Stimulated activated naive B cell treated with anti-CD40 and anti-IgM and Interleukin-4, amounts not matched to agents 10 μg/mL and 1 μg/mL and 100 μg/mL, for 72 hours (primary cell): ENCODE data around the gene CTIF.

Experiments
- ATAC-seq, 2 donors: fragments of 150-1000 bp; cut with Tn5 transposase; replicated peaks; 2 replicates each; pipeline ENCODE4 v1.10.0; 2021; ENCODE audit warnings: moderate library complexity in 1 of 2
- DNase-seq: peaks from one replicate; pipeline ENCODE4 v3.0.0; 2021
- H3K27ac Mint-ChIP-seq: one replicate; pipeline ENCODE4 v1.8.0; 2022; ENCODE audit warnings: mild to moderate bottlenecking, mixed read lengths
- H3K27me3 Mint-ChIP-seq, 2 donors: one replicate each; pipeline ENCODE4 v1.8.0; 2022; ENCODE audit warnings: mixed read lengths in 2 of 2
- H3K36me3 Mint-ChIP-seq, 2 donors: one replicate each; pipeline ENCODE4 v1.8.0; 2022; ENCODE audit warnings: mixed read lengths in 2 of 2, mild to moderate bottlenecking in 1 of 2
- H3K4me1 Mint-ChIP-seq, 2 donors: one replicate each; pipeline ENCODE4 v1.8.0; 2022; ENCODE audit warnings: mixed read lengths in 2 of 2, mild to moderate bottlenecking in 1 of 2
- H3K4me3 Mint-ChIP-seq, 2 donors: one replicate each; pipeline ENCODE4 v1.8.0; 2022; ENCODE audit warnings: mild to moderate bottlenecking in 2 of 2, mixed read lengths in 2 of 2, moderate library complexity in 1 of 2
- H3K9me3 Mint-ChIP-seq, 2 donors: one replicate each; pipeline ENCODE4 v1.8.0; 2022; ENCODE audit warnings: mixed read lengths in 2 of 2, mild to moderate bottlenecking in 1 of 2

Gene CTIF

DNA sequence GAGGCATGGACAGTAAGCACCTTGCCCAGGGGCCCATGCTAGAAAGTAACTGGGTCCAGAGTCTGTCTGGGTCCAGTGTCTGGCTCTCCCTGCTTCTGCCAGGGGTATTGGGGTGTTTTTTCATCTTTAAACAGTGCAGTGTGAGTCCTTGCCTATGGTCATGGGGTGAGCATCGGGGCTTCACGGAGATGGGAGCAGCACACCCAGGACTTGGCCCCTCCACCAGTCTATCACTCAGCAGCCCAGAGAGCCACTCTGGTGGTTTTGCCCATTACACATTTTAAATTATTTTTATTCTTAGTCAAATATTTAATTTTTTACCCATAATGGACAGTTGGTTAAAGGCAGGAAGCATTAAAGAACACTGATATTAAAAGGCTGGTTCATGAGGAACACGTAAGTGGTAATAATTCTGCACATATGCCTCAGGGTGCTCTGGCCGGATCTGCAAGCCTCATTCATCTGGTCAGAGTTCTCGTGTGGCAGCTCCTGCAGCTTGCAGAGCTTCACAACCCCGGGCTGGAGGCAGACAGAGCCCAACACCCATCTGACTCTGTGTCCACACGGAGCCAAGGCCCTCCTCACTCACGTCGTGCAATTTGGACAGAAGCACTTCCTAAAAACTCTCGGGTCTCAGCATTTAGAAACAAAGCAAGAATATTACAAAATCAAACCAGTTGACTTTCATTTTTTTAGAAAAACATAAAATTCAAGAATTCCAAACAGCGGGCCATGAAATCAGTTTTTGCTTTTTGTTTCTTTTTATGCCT, 204.1 kb downstream of the CTIF start:
- no peak for DNase-seq
- H3K9me3 Mint-ChIP-seq, result no peaks in the 10 kb centered on the region
- no peak for ATAC-seq
- H3K4me3 Mint-ChIP-seq, result no peak overlapping the region
- H3K27me3 Mint-ChIP-seq, result no peaks in the 10 kb centered on the region
- H3K36me3 Mint-ChIP-seq, result no peaks in the 10 kb centered on the region
- H3K27ac Mint-ChIP-seq, result no peak overlapping the region
- H3K4me1 Mint-ChIP-seq, result no peaks in the 10 kb centered on the region

DNA sequence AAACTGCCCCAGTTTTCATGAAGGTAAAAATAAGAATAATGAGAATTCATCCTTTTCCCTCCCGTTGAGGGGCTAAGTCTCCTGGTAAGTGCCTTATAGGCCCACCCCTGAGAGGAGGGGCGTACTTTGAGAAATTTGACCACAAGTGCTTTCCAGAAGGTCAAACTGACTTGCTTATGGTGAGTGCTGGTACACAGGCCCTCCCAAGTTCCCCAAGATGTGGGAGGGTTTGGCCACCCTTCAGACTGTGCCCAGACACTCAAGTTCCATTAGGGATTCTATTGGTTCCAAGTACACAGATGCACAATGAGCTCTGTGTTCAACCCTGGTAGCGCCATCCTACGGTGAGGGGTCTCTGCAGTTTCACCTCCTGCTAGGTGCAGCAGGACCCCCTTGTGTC, 205.1 kb downstream of the CTIF start:
- DNase-seq (no peak), ATAC-seq (no peak)
- no peaks in the 10 kb centered on the region for H3K4me1 Mint-ChIP-seq
- H3K4me3 Mint-ChIP-seq, result no peak overlapping the region
- H3K27ac Mint-ChIP-seq, result no peak overlapping the region
- no peaks in the 10 kb centered on the region for H3K9me3 Mint-ChIP-seq
- H3K36me3 Mint-ChIP-seq, result no peaks in the 10 kb centered on the region
- no peaks in the 10 kb centered on the region for H3K27me3 Mint-ChIP-seq

DNA sequence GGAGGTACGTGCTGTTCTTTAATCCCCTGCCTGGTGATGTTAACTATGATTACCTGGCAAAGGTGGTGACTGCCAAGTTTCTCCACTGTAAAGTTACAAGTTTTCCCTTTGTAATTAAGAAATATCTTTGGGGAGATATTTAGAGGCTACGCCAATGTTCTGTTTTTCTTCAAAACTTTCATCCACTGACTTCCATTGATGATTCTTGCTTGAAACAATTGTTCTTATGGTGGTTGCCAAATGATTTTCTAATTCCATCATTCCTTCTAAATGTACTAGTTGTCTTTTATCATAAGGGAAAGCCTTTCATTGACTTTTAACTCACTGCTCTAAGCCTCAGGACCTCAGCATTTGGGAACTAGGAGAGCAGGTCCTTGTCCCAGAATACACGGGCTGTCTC, 206.5 kb downstream of the CTIF start:
- H3K27me3 Mint-ChIP-seq, result no peaks in the 10 kb centered on the region
- DNase-seq (no peak), ATAC-seq (no peak)
- H3K36me3 Mint-ChIP-seq, result no peaks in the 10 kb centered on the region
- no peak overlapping the region for H3K27ac Mint-ChIP-seq
- no peaks in the 10 kb centered on the region for H3K4me1 Mint-ChIP-seq
- no peak overlapping the region for H3K4me3 Mint-ChIP-seq
- H3K9me3 Mint-ChIP-seq, result no peaks in the 10 kb centered on the region

DNA sequence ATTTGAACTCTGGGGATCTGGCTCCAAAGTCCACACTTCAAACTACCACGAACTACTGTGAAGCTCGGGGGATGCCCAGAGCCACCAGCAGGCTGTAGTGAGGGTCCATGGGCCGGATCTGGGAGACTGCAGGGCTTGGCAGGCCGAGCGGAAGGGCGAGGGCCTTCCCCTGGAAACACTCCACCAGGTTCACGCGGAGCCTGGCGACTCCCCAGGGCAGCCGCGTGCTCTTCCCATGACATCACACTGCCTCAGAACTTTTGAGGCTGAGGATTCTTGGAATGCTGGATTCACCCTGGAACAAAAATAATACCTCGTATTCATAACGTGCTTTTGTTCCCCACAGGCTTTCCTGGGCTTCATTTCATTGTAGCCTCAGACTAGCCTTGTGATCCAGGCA, 210.9 kb downstream of the CTIF start:
- Mint-ChIP-seq H3K27ac (no peak overlapping the region), H3K36me3 (peaks cover 0 to 2% of the 10 kb centered on the region in 2 donors), H3K27me3 (no peaks in the 10 kb centered on the region), H3K4me1 (peaks cover 11 to 18% of the 10 kb centered on the region in 2 donors), H3K4me3 (no peak overlapping the region), H3K9me3 (no peaks in the 10 kb centered on the region)
- DNase-seq (no peak), ATAC-seq (no peak)

DNA sequence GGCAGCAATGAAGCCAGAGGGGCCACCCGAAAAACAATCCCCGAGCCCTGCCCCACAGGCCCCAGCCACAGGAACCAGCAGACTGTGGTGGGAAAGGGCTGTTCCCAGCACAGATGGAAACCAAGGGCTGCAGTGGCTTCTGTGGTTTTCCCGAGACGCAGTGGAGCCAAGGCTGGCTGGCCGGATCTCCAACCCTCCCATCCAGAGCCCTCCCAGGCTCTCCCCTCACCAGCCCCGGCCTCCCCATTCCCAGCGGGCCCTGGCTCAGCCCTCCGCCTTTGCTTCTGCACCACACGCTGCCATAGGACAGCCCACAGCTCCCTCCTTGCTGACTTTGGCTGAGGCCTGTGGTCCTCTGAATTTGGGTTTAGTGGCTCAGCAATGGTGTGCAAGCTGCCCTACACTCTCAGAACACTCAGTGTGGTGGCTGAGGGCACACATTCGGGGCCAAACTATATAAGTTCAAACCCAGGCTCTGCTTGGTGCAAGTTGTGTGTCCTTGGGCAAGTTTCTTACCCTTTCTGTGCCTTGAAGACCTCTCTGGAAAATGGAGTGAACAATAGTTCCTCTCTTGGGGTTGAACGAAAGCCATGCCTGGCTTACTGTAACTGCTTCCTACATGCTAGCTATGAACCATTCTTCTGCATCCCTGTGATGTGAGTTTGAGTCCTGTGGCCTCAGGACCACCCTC, 211.8 kb downstream of the CTIF start:
- ATAC-seq (no peak), DNase-seq (no peak)
- H3K27ac Mint-ChIP-seq, result no peak overlapping the region
- no peaks in the 10 kb centered on the region for H3K9me3 Mint-ChIP-seq
- no peaks in the 10 kb centered on the region for H3K27me3 Mint-ChIP-seq
- H3K4me3 Mint-ChIP-seq, result no peak overlapping the region
- peaks cover 18 to 27% of the 10 kb centered on the region in 2 donors for H3K4me1 Mint-ChIP-seq
- H3K36me3 Mint-ChIP-seq, result peaks cover 0 to 2% of the 10 kb centered on the region in 2 donors

DNA sequence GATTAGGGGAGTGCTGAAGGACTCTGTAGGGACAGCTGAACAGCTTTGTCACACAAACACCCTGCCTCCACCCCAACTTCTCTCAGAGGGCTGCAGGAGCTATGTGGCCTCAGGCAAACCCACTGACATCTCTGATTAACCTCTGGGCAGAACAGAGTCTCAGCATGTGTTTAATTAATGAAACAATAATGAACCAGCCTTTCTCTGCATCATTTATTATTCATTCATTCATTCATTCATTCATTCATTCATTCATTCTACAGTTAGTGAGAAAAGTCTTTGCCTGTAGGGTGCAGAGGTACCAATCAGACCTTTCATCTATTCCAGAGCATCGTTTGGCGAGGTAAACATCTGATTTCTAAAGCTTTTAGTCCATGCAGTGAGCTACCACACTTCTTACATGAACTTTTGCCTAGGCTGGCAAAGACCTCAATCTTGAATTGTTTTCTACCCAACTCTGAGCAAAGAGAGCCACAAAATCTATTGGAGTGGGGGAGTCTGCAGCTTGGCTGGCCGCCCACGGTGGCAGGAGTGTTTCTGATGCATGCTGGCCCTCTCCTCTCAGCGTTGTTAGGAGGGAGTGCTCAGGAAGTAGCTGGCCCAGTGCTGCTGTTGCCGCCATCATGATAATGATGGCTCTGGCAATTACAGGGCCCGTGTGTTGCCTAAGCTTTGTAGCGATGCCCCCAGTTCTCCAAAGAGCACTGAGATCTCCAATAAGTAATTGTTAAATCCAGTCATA, 213.1 kb downstream of the CTIF start:
- Mint-ChIP-seq H3K27ac (no peak overlapping the region), H3K4me1 (peaks cover 20 to 31% of the 10 kb centered on the region in 2 donors), H3K36me3 (peaks cover 0 to 2% of the 10 kb centered on the region in 2 donors), H3K9me3 (no peaks in the 10 kb centered on the region), H3K27me3 (no peaks in the 10 kb centered on the region), H3K4me3 (no peak overlapping the region)
- no peak for DNase-seq
- no peak for ATAC-seq

DNA sequence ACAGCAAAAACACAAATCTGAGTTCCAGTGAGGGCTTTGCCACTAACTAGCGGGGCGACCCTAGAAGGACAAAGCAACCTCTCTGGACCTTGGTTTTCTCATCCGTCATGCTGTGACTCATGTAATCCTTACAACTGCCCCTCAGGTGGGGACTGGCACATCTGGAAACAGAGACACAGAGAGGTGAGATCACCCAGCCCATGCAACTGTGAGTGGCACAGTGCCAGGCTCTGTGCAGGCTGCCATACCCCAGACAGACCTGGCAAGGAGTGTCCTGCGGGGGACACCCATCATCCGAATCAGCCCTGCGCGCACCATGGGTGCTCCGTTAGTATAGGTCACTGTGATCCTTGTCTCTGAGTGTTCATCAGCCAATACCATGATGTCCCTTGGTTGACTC, 213.6 kb downstream of the CTIF start:
- peaks cover 20 to 31% of the 10 kb centered on the region in 2 donors for H3K4me1 Mint-ChIP-seq
- DNase-seq, result no peak
- H3K27ac Mint-ChIP-seq, result no peak overlapping the region
- no peak overlapping the region for H3K4me3 Mint-ChIP-seq
- peaks cover 0 to 2% of the 10 kb centered on the region in 2 donors for H3K36me3 Mint-ChIP-seq
- H3K9me3 Mint-ChIP-seq, result no peaks in the 10 kb centered on the region
- no peaks in the 10 kb centered on the region for H3K27me3 Mint-ChIP-seq
- ATAC-seq, result no peak

DNA sequence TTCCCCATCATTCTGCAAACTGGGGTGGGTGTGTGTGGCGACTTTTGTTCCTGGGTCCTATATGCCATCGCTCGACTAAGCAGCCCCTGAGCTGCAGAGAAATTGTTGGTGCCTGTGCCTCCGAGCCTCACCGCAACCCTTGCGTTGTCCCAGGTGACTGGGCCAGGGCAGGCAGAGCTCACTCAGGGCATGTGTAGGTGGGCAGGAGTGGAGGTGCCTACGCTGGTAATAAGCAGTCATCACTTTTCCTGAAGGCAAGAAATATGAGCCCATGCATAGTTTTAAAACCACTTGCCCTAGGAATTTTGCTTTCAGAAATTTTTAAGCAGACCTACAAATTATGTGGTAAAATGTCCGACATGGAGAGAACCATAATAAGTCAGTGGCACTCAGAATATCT, 214.1 kb downstream of the CTIF start:
- H3K4me1 Mint-ChIP-seq, result peaks cover 20 to 31% of the 10 kb centered on the region in 2 donors
- H3K4me3 Mint-ChIP-seq, result no peak overlapping the region
- ATAC-seq (no peak), DNase-seq (no peak)
- peaks cover 2 to 3% of the 10 kb centered on the region in 2 donors for H3K36me3 Mint-ChIP-seq
- no peaks in the 10 kb centered on the region for H3K27me3 Mint-ChIP-seq
- no peaks in the 10 kb centered on the region for H3K9me3 Mint-ChIP-seq
- H3K27ac Mint-ChIP-seq, result no peak overlapping the region

DNA sequence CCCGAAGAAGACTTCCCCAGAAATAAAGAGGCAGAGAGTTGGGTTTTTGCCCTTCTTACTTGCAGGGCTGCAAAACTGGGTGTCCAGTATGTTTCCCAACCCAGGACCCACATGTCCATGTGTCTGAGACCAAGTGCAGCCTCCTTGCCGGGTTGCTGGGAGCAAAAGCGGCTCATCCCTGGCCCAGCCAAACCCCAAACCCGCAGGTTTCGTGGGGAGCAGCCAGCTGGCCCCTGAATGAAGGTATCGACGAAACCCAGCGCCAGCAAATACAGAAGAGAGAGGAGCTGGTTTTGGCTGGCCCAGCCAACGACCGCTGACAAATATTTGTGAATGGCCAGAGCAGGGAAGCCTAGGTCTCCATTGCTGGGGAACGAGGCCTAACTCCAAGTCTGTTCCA, 214.9 kb downstream of the CTIF start:
- no peak overlapping the region for H3K4me3 Mint-ChIP-seq
- H3K27me3 Mint-ChIP-seq, result no peaks in the 10 kb centered on the region
- peaks cover 20 to 31% of the 10 kb centered on the region in 2 donors for H3K4me1 Mint-ChIP-seq
- no peak for ATAC-seq
- no peaks in the 10 kb centered on the region for H3K9me3 Mint-ChIP-seq
- peaks cover 4 to 7% of the 10 kb centered on the region in 2 donors for H3K36me3 Mint-ChIP-seq
- DNase-seq, result no peak
- no peak overlapping the region for H3K27ac Mint-ChIP-seq

DNA sequence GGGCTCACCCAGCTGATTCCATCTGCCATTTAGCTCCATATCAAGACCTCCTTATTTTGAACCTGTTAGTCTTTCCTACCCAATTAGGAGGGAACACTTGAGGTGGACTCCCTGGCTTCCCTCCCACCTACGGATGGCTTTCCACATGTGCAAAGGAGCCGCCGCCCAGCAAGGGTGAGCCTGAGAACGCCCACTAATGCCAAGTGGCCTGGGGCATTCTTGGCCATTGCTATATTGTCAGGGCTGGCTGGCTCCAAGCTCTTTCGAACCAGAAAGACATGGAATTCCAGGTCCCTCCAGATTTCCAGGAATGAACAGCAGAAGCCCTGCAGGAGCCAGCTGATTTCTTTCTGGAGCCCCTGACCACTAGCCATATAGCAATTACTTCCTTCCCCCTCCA, 215.7 kb downstream of the CTIF start:
- Mint-ChIP-seq H3K4me1 (peaks cover 20 to 31% of the 10 kb centered on the region in 2 donors), H3K9me3 (no peaks in the 10 kb centered on the region), H3K4me3 (no peak overlapping the region), H3K27me3 (no peaks in the 10 kb centered on the region), H3K27ac (peak overlapping the region; percentile 88), H3K36me3 (peaks cover 4 to 7% of the 10 kb centered on the region in 2 donors)
- DNase-seq (no peak), ATAC-seq (no peak)

DNA sequence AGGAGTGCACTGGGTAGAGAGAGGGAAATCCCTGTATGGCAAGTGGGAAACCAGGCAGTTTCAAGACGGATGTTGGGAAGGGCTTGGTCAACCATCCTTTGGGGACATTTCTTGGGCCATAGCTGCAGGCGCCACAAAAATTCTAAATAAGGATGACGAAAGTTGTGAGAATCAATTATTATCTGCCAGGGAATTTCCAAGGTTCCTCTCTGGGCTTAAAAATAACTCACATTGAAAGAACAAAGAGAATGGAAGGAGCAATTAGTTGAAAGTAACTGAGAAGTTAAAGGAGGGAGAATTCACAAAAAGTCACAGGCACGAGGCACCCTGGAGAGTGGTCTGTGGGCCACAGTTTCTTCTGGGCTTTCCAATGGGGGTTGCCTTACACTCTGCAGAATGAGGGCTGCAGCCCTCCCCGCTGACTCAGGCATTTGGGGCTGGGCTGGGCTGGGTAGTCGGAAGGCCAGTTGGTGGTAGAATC, 216.2 kb downstream of the CTIF start:
- Mint-ChIP-seq H3K4me1 (peaks cover 20 to 31% of the 10 kb centered on the region in 2 donors), H3K27ac (peak overlapping the region; percentile 88), H3K36me3 (peaks cover 4 to 7% of the 10 kb centered on the region in 2 donors), H3K4me3 (peak overlapping the region; percentile 2 to 37), H3K27me3 (no peaks in the 10 kb centered on the region), H3K9me3 (no peaks in the 10 kb centered on the region)
- ATAC-seq, result peak; percentile 67 to 79
- DNase-seq, result peak; percentile 13

DNA sequence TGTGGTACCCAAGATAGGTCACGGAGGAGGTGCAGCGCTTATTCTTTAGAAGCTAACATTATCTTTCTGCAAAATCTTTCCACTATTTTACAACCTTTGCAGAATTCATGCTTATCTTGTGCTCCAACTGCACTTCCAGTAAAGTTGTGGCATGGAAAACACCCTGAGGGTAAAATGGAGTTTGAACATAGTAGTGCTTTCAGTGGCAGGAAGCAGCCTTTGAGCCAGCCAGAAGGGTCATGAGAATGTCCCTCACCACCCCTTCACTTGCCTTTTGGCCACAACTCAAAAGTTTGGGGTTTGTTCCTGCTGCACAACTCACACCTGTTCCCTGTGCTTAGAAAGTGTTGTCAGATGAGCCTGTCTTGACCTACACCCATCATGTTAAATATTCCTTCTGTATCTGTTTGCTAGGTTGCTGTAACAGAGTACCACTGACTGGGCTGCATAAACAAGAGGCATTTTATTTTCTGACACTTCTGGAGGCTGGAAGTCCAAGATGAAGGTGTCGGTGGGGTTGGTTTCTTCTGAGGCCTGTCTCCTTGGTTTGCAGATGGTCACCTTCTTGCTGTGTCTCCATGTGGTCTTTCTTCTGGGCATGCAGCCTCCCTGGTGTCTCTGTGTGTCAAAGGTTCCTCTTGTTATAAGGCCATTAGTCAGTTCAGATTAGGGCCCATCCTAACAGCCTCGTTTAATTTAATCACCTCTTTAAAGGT, 217.8 kb downstream of the CTIF start:
- H3K27ac Mint-ChIP-seq, result no peak overlapping the region
- H3K36me3 Mint-ChIP-seq, result peaks cover 6 to 11% of the 10 kb centered on the region in 2 donors
- no peaks in the 10 kb centered on the region for H3K9me3 Mint-ChIP-seq
- H3K4me1 Mint-ChIP-seq, result peaks cover 14 to 25% of the 10 kb centered on the region in 2 donors
- ATAC-seq, result no peak
- H3K4me3 Mint-ChIP-seq, result no peak overlapping the region
- no peak for DNase-seq
- no peaks in the 10 kb centered on the region for H3K27me3 Mint-ChIP-seq

DNA sequence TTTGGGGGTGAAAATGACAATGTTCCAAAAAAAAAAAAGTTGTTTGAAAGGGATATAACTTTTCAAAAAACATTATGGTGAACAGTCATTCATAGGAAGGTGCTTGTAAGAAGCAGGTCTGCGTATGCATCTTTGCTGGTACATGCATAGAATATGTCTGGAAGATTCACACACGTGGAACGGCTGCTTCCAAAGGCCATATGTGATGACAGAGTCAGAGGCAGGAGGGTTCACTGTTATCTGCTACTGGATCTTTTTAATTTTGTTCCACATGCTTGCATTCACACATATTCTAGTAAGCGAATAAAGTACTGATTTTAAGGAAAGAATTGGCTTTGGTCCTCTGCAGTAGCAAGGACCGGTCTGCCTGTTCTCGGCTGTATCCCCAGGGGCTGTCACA, 218.5 kb downstream of the CTIF start:
- Mint-ChIP-seq H3K27ac (no peak overlapping the region), H3K36me3 (peaks cover 11 to 18% of the 10 kb centered on the region in 2 donors), H3K27me3 (no peaks in the 10 kb centered on the region), H3K9me3 (no peaks in the 10 kb centered on the region), H3K4me3 (no peak overlapping the region), H3K4me1 (peaks cover 14 to 25% of the 10 kb centered on the region in 2 donors)
- DNase-seq (no peak), ATAC-seq (no peak)

DNA sequence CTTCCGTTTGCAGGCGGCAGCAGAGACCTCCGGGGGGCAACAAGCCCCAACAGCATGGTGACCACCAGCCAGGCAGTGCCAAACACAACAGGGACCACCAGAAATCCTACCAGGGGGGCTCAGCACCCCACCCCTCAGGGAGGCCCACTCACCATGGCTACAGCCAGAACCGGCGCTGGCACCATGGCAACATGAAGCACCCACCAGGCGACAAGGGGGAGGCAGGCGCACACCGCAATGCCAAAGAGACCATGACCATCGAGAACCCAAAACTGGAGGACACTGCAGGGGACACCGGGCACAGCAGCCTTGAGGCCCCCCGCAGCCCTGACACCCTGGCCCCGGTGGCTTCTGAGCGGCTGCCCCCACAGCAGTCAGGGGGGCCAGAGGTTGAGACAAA, 219.1 kb downstream of the CTIF start:
- Mint-ChIP-seq H3K4me3 (no peak overlapping the region), H3K4me1 (peaks cover 14 to 25% of the 10 kb centered on the region in 2 donors)

More for the DNA sequence above, 219.1 kb downstream of the CTIF start:
- no peak for DNase-seq
- H3K27me3 Mint-ChIP-seq, result no peaks in the 10 kb centered on the region
- peaks cover 11 to 20% of the 10 kb centered on the region in 2 donors for H3K36me3 Mint-ChIP-seq
- no peak for ATAC-seq
- H3K9me3 Mint-ChIP-seq, result no peaks in the 10 kb centered on the region
- no peak overlapping the region for H3K27ac Mint-ChIP-seq
